Measurements from ENCODE around the gene KCTD2. TPM values are rescaled to one million over a fixed set of nuclear protein-coding genes. Genes with fewer than 3 reads are reported as not detected.
"Not testable (repeated sequence)": the region's sequence is repeated elsewhere in the genome, so short reads cannot be mapped to it uniquely, and the experiment has no call there.

KCTD2 gene
- total RNA-seq, 3 donors from 2014 or later (not counting 1 experiment from before 2014, with no cell fraction given) = 17.4 to 27.0 (median 24.7) TPM

GRCh38 chr17:75039238-75039637, 7.8 kb upstream of the KCTD2 start:
- DNase-seq (no peak), ATAC-seq (no peak)
- intact Hi-C loops (cut with micrococcal nuclease) = no loop called here
- peaks cover 12 to 19% of the 10 kb centered on the region in 2 donors for H3K4me1 Mint-ChIP-seq
- no peaks in the 10 kb centered on the region for H3K9me3 Mint-ChIP-seq
- no peak overlapping the region for H3K4me3 Mint-ChIP-seq
- WGBS (ENCODE audit: insufficient coverage) = 66% methylated on average over 5 of the region's 5 CpGs
- peaks cover 16% of the 10 kb centered on the region for H3K36me3 Mint-ChIP-seq
- peaks cover 0 to 3% of the 10 kb centered on the region in 2 donors for H3K27me3 Mint-ChIP-seq (ENCODE audit: low read depth in 2 of 2)
- no peaks in the 10 kb centered on the region for H3K27me3 ChIP-seq (ENCODE audit: control insufficient read depth, insufficient read depth, low read length)
- no peak overlapping the region for H3K4me3 ChIP-seq (ENCODE audit: low read length)
- peaks cover 24% of the 10 kb centered on the region for H3K4me1 ChIP-seq (ENCODE audit: control insufficient read depth, insufficient read depth, low read length)
- TF ChIP-seq, protein P1, sequence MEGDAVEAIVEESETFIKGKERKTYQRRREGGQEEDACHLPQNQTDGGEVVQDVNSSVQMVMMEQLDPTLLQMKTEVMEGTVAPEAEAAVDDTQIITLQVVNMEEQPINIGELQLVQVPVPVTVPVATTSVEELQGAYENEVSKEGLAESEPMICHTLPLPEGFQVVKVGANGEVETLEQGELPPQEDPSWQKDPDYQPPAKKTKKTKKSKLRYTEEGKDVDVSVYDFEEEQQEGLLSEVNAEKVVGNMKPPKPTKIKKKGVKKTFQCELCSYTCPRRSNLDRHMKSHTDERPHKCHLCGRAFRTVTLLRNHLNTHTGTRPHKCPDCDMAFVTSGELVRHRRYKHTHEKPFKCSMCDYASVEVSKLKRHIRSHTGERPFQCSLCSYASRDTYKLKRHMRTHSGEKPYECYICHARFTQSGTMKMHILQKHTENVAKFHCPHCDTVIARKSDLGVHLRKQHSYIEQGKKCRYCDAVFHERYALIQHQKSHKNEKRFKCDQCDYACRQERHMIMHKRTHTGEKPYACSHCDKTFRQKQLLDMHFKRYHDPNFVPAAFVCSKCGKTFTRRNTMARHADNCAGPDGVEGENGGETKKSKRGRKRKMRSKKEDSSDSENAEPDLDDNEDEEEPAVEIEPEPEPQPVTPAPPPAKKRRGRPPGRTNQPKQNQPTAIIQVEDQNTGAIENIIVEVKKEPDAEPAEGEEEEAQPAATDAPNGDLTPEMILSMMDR (IDR thresholded peaks at IDR 0.05) = no peak
- H3K9me3 ChIP-seq (ENCODE audit: control insufficient read depth, insufficient read depth, low read length) = no peaks in the 10 kb centered on the region
- H3K27ac ChIP-seq (ENCODE audit: low read length) = no peak overlapping the region
- peaks cover 25% of the 10 kb centered on the region for H3K36me3 ChIP-seq (ENCODE audit: control insufficient read depth, insufficient read depth, low read length)
- no peak overlapping the region for H3K27ac Mint-ChIP-seq

GRCh38 chr17:75041656-75042280, 5.3 kb upstream of the KCTD2 start:
- H3K4me3 ChIP-seq (ENCODE audit: low read length) = no peak overlapping the region
- no peak for ATAC-seq
- no peak for DNase-seq
- peaks cover 9% of the 10 kb centered on the region for H3K4me1 ChIP-seq (ENCODE audit: control insufficient read depth, insufficient read depth, low read length)
- Mint-ChIP-seq H3K4me1 (peaks cover 19 to 21% of the 10 kb centered on the region in 2 donors), H3K27me3 (ENCODE audit: low read depth in 2 of 2) (no peaks in the 10 kb centered on the region), H3K36me3 (peaks cover 16% of the 10 kb centered on the region), H3K27ac (no peak overlapping the region), H3K4me3 (no peak overlapping the region), H3K9me3 (no peaks in the 10 kb centered on the region)
- H3K27me3 ChIP-seq (ENCODE audit: control insufficient read depth, insufficient read depth, low read length) = no peaks in the 10 kb centered on the region
- peaks cover 25% of the 10 kb centered on the region for H3K36me3 ChIP-seq (ENCODE audit: control insufficient read depth, insufficient read depth, low read length)
- 95% methylated on average over 12 of the region's 12 CpGs for WGBS (ENCODE audit: insufficient coverage)
- TF ChIP-seq, protein P1 (IDR thresholded peaks at IDR 0.05) = no peak
- H3K27ac ChIP-seq (ENCODE audit: low read length) = no peak overlapping the region
- intact Hi-C loops (cut with micrococcal nuclease) = no loop called here
- no peaks in the 10 kb centered on the region for H3K9me3 ChIP-seq (ENCODE audit: control insufficient read depth, insufficient read depth, low read length)

DNA sequence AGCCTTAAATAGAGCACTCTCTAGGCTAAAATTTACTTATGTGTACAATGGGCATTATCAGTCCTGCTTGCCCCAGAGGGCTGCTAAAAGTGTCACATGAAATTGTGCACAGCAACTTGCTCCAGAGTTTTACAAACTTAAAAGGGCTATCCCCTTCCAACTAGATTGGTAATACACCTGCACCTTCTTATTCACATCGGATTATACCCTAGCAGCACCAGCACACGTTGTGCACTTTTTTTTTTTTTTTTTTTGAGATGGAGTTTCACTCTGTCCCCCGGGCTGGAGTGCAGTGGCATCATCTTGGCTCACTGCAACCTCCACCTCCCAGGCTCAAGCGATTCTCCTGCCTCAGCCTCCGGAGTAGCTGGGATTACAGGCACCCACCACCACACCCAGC, 3.2 kb upstream of the KCTD2 start:
- H3K27ac Mint-ChIP-seq; H3K27me3 Mint-ChIP-seq (ENCODE audit: low read depth in 2 of 2); H3K27me3 ChIP-seq (ENCODE audit: control insufficient read depth, insufficient read depth, low read length); ATAC-seq; H3K9me3 ChIP-seq (ENCODE audit: control insufficient read depth, insufficient read depth, low read length); H3K4me3 Mint-ChIP-seq; intact Hi-C loops (cut with micrococcal nuclease); H3K4me3 ChIP-seq (ENCODE audit: low read length); H3K9me3 Mint-ChIP-seq; H3K27ac ChIP-seq (ENCODE audit: low read length); DNase-seq: not testable (repeated sequence)
- H3K4me1 ChIP-seq (ENCODE audit: control insufficient read depth, insufficient read depth, low read length) = peaks cover 19% of the 10 kb centered on the region
- Mint-ChIP-seq H3K36me3 (peaks cover 12% of the 10 kb centered on the region), H3K4me1 (peaks cover 31 to 33% of the 10 kb centered on the region in 2 donors)
- 80% methylated on average over 3 of the region's 5 CpGs for WGBS (ENCODE audit: insufficient coverage)
- peaks cover 23% of the 10 kb centered on the region for H3K36me3 ChIP-seq (ENCODE audit: control insufficient read depth, insufficient read depth, low read length)

GRCh38 chr17:75044716-75045115, 2.3 kb upstream of the KCTD2 start:
- H3K36me3 ChIP-seq (ENCODE audit: control insufficient read depth, insufficient read depth, low read length) = peaks cover 16% of the 10 kb centered on the region
- Mint-ChIP-seq H3K27ac (peak overlapping the region in 1 of 2 donors; percentile 60), H3K4me1 (peaks cover 33 to 34% of the 10 kb centered on the region in 2 donors), H3K36me3 (peaks cover 5% of the 10 kb centered on the region), H3K27me3 (ENCODE audit: low read depth in 2 of 2) (no peaks in the 10 kb centered on the region), H3K4me3 (peak overlapping the region; percentile 95), H3K9me3 (no peaks in the 10 kb centered on the region)
- intact Hi-C loops (cut with micrococcal nuclease) = no loop called here
- TF ChIP-seq, protein P1 (IDR thresholded peaks at IDR 0.05) = no peak
- DNase-seq (no peak), ATAC-seq (no peak)
- 97% methylated on average over 5 of the region's 7 CpGs for WGBS (ENCODE audit: insufficient coverage)
- H3K4me1 ChIP-seq (ENCODE audit: control insufficient read depth, insufficient read depth, low read length) = peaks cover 19% of the 10 kb centered on the region
- no peak overlapping the region for H3K27ac ChIP-seq (ENCODE audit: low read length)
- H3K4me3 ChIP-seq (ENCODE audit: low read length) = no peak overlapping the region
- H3K27me3 ChIP-seq (ENCODE audit: control insufficient read depth, insufficient read depth, low read length) = no peaks in the 10 kb centered on the region
- H3K9me3 ChIP-seq (ENCODE audit: control insufficient read depth, insufficient read depth, low read length) = no peaks in the 10 kb centered on the region

- not testable (repeated sequence) for ATAC-seq; H3K27me3 ChIP-seq (ENCODE audit: control insufficient read depth, insufficient read depth, low read length); DNase-seq; H3K9me3 Mint-ChIP-seq; H3K36me3 ChIP-seq (ENCODE audit: control insufficient read depth, insufficient read depth, low read length); H3K9me3 ChIP-seq (ENCODE audit: control insufficient read depth, insufficient read depth, low read length); H3K27me3 Mint-ChIP-seq (ENCODE audit: low read depth in 2 of 2); H3K36me3 Mint-ChIP-seq
- Histone ChIP-seq H3K27ac (ENCODE audit: low read length) (peak overlapping the region; percentile 81), H3K4me3 (ENCODE audit: low read length) (peak overlapping the region; percentile 92), H3K4me1 (ENCODE audit: control insufficient read depth, insufficient read depth, low read length) (peaks cover 19% of the 10 kb centered on the region)
- Mint-ChIP-seq H3K27ac (peak overlapping the region; percentile 94 to 98), H3K4me3 (peak overlapping the region; percentile 95), H3K4me1 (peaks cover 33 to 34% of the 10 kb centered on the region in 2 donors)
- 26% methylated on average over 24 of the region's 25 CpGs for WGBS (ENCODE audit: insufficient coverage)
- intact Hi-C loops (cut with micrococcal nuclease) = loop anchor here (2.0 kb wide), 1 partner anchor 33 kb away; the partner anchor contains the start of gene MRPL58
These were observed 1.0 kb upstream of the KCTD2 start for GRCh38 chr17:75045946-75046406.
